Colonic mucosa (tissue), 4 donors: ENCODE data around the gene FARS2. TPM values are rescaled to one million over a fixed set of nuclear protein-coding genes. Genes with fewer than 3 reads are reported as not detected.

ENCODE experiments used
- DNase-seq: peaks from one replicate; pipeline ENCODE4 v3.0.0-alpha.2; 2020
- H3K27ac ChIP-seq: fragments of 200-600 bp; one replicate; pipeline ENCODE4 v1.8.0; 2021
- H3K27me3 ChIP-seq: fragments of 200-600 bp; one replicate; pipeline ENCODE4 v1.8.0; 2021
- H3K36me3 ChIP-seq: fragments of 200-600 bp; one replicate; pipeline ENCODE4 v1.8.0; 2021
- H3K4me1 ChIP-seq: fragments of 200-600 bp; one replicate; pipeline ENCODE4 v1.8.0; 2021; ENCODE audit warnings: mild to moderate bottlenecking
- H3K4me3 ChIP-seq: fragments of 200-600 bp; one replicate; pipeline ENCODE4 v1.8.0; 2021
- H3K9ac ChIP-seq, 2 donors: one replicate each; pipeline ENCODE4 v1.7.0; 2013; ENCODE audit warnings: control low read depth in 2 of 2, low read depth in 2 of 2, low read length in 2 of 2
- H3K9me3 ChIP-seq: fragments of 200-600 bp; one replicate; pipeline ENCODE4 v1.8.0; 2021
- CTCF ChIP-seq: fragments of 200-600 bp; IDR thresholded peaks from one replicate; pipeline ENCODE4 v1.8.0; 2022; ENCODE audit warnings: antibody characterized with exemption, mild to moderate bottlenecking
- intact Hi-C: fragments of 100-400 bp; cut with DNase I; formaldehyde crosslinking; loops from one replicate; pipeline ENCODE4 v1.14.1; 2022
- total RNA-seq, 2 donors: library from RNA; stranded (reverse); fragmentation: NEBNext Ultra II Directional in 1 of 2; extraction: Animal tissue kit (Norgen Biotek cat#: 25700) in 1 of 2; gene quantifications; one replicate each; pipeline ENCODE4 v1.2.1, GENCODE V29; 2021
- donor health status: healthy.
- donor health status: DM: no; HTN: no; CAD: no.
- donor health status: DM: no; HTN: no; CAD: no.

Gene FARS2
- total RNA-seq, 2 donors from 2014 or later, result 14.7 to 23.0 TPM

- Histone ChIP-seq H3K4me1 (no peaks in the 10 kb centered on the region), H3K36me3 (no peaks in the 10 kb centered on the region), H3K4me3 (no peak overlapping the region), H3K27me3 (no peaks in the 10 kb centered on the region), H3K27ac (no peak overlapping the region), H3K9ac (no peak overlapping the region), H3K9me3 (no peaks in the 10 kb centered on the region)
- no peak for TF ChIP-seq CTCF
- no peak for DNase-seq
- intact Hi-C loops, result no loop called here
Measured at GRCh38 chr6:5630636-5631035, 369.3 kb downstream of the FARS2 start.

GRCh38 chr6:5632348-5632935 lies 371.1 kb downstream of the FARS2 start:
- Histone ChIP-seq H3K9me3 (no peaks in the 10 kb centered on the region), H3K27ac (no peak overlapping the region), H3K27me3 (no peaks in the 10 kb centered on the region), H3K4me1 (no peaks in the 10 kb centered on the region), H3K9ac (no peak overlapping the region), H3K36me3 (no peaks in the 10 kb centered on the region), H3K4me3 (no peak overlapping the region)
- no peak for TF ChIP-seq CTCF
- intact Hi-C loops, result no loop called here
- no peak for DNase-seq

GRCh38 chr6:5634525-5634924 lies 373.2 kb downstream of the FARS2 start:
- intact Hi-C loops, result no loop called here
- Histone ChIP-seq H3K27ac (no peak overlapping the region), H3K9ac (no peak overlapping the region), H3K4me3 (no peak overlapping the region), H3K4me1 (no peaks in the 10 kb centered on the region), H3K9me3 (no peaks in the 10 kb centered on the region), H3K36me3 (no peaks in the 10 kb centered on the region), H3K27me3 (no peaks in the 10 kb centered on the region)
- DNase-seq, result no peak
- TF ChIP-seq CTCF, result no peak

GRCh38 chr6:5636210-5637030 lies 375.1 kb downstream of the FARS2 start:
- no peak for DNase-seq
- H3K4me1 ChIP-seq, result no peaks in the 10 kb centered on the region
- H3K27ac ChIP-seq, result no peak overlapping the region
- TF ChIP-seq CTCF, result no peak
- H3K27me3 ChIP-seq, result no peaks in the 10 kb centered on the region
- no peak overlapping the region for H3K4me3 ChIP-seq
- no peaks in the 10 kb centered on the region for H3K36me3 ChIP-seq
- no peaks in the 10 kb centered on the region for H3K9me3 ChIP-seq
- intact Hi-C loops, result no loop called here
- H3K9ac ChIP-seq, result no peak overlapping the region

GRCh38 chr6:5637714-5638113 lies 376.4 kb downstream of the FARS2 start:
- intact Hi-C loops, result no loop called here
- Histone ChIP-seq H3K4me1 (no peaks in the 10 kb centered on the region), H3K4me3 (no peak overlapping the region), H3K27ac (no peak overlapping the region), H3K36me3 (no peaks in the 10 kb centered on the region), H3K27me3 (no peaks in the 10 kb centered on the region), H3K9ac (no peak overlapping the region), H3K9me3 (no peaks in the 10 kb centered on the region)
- DNase-seq, result no peak
- no peak for TF ChIP-seq CTCF
